Peyer's patch (tissue), 4 donors: Measurements from ENCODE around the gene RABGEF1. TPM values are rescaled to one million over a fixed set of nuclear protein-coding genes. Genes with fewer than 3 reads are reported as not detected.
A peak's percentile ranks its signal among the peaks of the same experiment; 100 is the strongest.
"Not testable (repeated sequence)": the region's sequence is repeated elsewhere in the genome, so short reads cannot be mapped to it uniquely, and the experiment has no call there.

Source experiments
- DNase-seq, 3 donors: peaks; one replicate each; pipeline ENCODE4 v3.0.0-alpha.2; 2017 to 2019
- H3K27ac ChIP-seq, 4 donors: fragments of 200-600 bp; sonication (generic); one replicate each; pipeline ENCODE4 v1.5.1; 2016 to 2019
- H3K27me3 ChIP-seq, 2 donors: fragments of 200-600 bp; sonication (generic); one replicate each; pipeline ENCODE4 v1.5.1; 2019
- H3K36me3 ChIP-seq, 3 donors: fragments of 200-600 bp; sonication (generic); one replicate each; pipeline ENCODE4 v1.5.1; 2016 to 2019
- H3K4me1 ChIP-seq, 4 donors: fragments of 200-600 bp; sonication (generic); one replicate each; pipeline ENCODE4 v1.5.1; 2016 to 2019
- H3K4me3 ChIP-seq, 4 donors: fragments of 200-600 bp; sonication (generic); 1 replicate in 3 of 4; 2 replicates in 1 of 4; pipeline ENCODE4 v1.5.1; 2016 to 2019; ENCODE audit warnings: mild to moderate bottlenecking in 1 of 4
- H3K9me3 ChIP-seq, 4 donors: fragments of 200-600 bp; sonication (generic); one replicate each; pipeline ENCODE4 v1.5.1; 2016 to 2019; ENCODE audit warnings: mild to moderate bottlenecking in 1 of 4
- CTCF ChIP-seq, 6 experiments: fragments of 450-650 bp in 4 of 6; fragments of 200-600 bp in 2 of 6; sonication (generic) in 1 of 6; IDR thresholded peaks; one replicate each; pipeline ENCODE4 v1.5.1; 2017 to 2019; ENCODE audit warnings: antibody characterized with exemption in 6 of 6, mild to moderate bottlenecking in 3 of 6, moderate library complexity in 1 of 6
- POLR2A ChIP-seq, 2 donors: fragments of 450-650 bp; IDR thresholded peaks; one replicate each; pipeline ENCODE4 v1.5.1; 2017; ENCODE audit warnings: antibody characterized with exemption in 2 of 2, mild to moderate bottlenecking in 2 of 2, moderate library complexity in 2 of 2
- total RNA-seq, 4 donors: library from RNA; depleted of rRNA; stranded (reverse); fragments of >200 nt; gene quantifications; one replicate each; pipeline ENCODE4 v1.1.0, GENCODE V29; 2016

The RABGEF1 gene
- total RNA-seq, 4 donors from 2014 or later: 24.2 to 47.9 (median 28.1) TPM

- Histone ChIP-seq H3K27me3 (no peaks in the 10 kb centered on the region), H3K9me3 (no peaks in the 10 kb centered on the region), H3K36me3 (peaks cover 0 to 10% (median 0%) of the 10 kb centered on the region in 3 donors), H3K4me1 (no peaks in the 10 kb centered on the region), H3K27ac (no peak overlapping the region), H3K4me3 (no peak overlapping the region)
- TF ChIP-seq POLR2A (IDR thresholded peaks at IDR 0.05) (no peak), CTCF (IDR thresholded peaks at IDR 0.05) (no peak)
- no peak for DNase-seq
Measured at GRCh38 chr7:66815951-66816350, 75.4 kb downstream of the RABGEF1 start.

GRCh38 chr7:66816658-66817057 lies 76.1 kb downstream of the RABGEF1 start:
- H3K27me3 ChIP-seq, H3K9me3 ChIP-seq, H3K4me1 ChIP-seq, DNase-seq, H3K36me3 ChIP-seq, H3K4me3 ChIP-seq, H3K27ac ChIP-seq: not testable (repeated sequence)

- not testable (repeated sequence) for H3K36me3 ChIP-seq, H3K27me3 ChIP-seq, H3K27ac ChIP-seq, H3K9me3 ChIP-seq, H3K4me1 ChIP-seq, H3K4me3 ChIP-seq, DNase-seq
Measured at GRCh38 chr7:66817208-66817795, 76.8 kb downstream of the RABGEF1 start.

- H3K4me3 ChIP-seq, H3K36me3 ChIP-seq, H3K4me1 ChIP-seq, H3K27ac ChIP-seq, DNase-seq, H3K27me3 ChIP-seq, H3K9me3 ChIP-seq: not testable (repeated sequence)
Measured at GRCh38 chr7:66817956-66818355, 77.4 kb downstream of the RABGEF1 start.

- TF ChIP-seq POLR2A (IDR thresholded peaks at IDR 0.05) (no peak), CTCF (IDR thresholded peaks at IDR 0.05) (no peak)
- H3K4me3 ChIP-seq: no peak overlapping the region
- H3K4me1 ChIP-seq: no peaks in the 10 kb centered on the region
- H3K36me3 ChIP-seq: no peaks in the 10 kb centered on the region
- no peak overlapping the region for H3K27ac ChIP-seq
- no peaks in the 10 kb centered on the region for H3K27me3 ChIP-seq
- DNase-seq: no peak
- H3K9me3 ChIP-seq: no peaks in the 10 kb centered on the region
Measured at GRCh38 chr7:66824041-66824440, 83.5 kb downstream of the RABGEF1 start.

GRCh38 chr7:66825538-66825937 lies 85.0 kb downstream of the RABGEF1 start:
- TF ChIP-seq CTCF (IDR thresholded peaks at IDR 0.05): peak in 2 of 6 experiments; percentile 28 to 43
- not testable (repeated sequence) for H3K36me3 ChIP-seq, H3K4me1 ChIP-seq, H3K4me3 ChIP-seq, H3K27me3 ChIP-seq, H3K9me3 ChIP-seq, H3K27ac ChIP-seq
- DNase-seq: peak in 1 of 3 donors; percentile 53

GRCh38 chr7:66826649-66827048 lies 86.1 kb downstream of the RABGEF1 start:
- no peaks in the 10 kb centered on the region for H3K9me3 ChIP-seq
- no peaks in the 10 kb centered on the region for H3K36me3 ChIP-seq
- DNase-seq: no peak
- no peaks in the 10 kb centered on the region for H3K4me1 ChIP-seq
- no peak for TF ChIP-seq CTCF (IDR thresholded peaks at IDR 0.05)
- TF ChIP-seq POLR2A (IDR thresholded peaks at IDR 0.05): no peak
- no peak overlapping the region for H3K27ac ChIP-seq
- no peak overlapping the region for H3K4me3 ChIP-seq
- H3K27me3 ChIP-seq: no peaks in the 10 kb centered on the region

GRCh38 chr7:66830976-66831375 lies 90.4 kb downstream of the RABGEF1 start:
- DNase-seq, H3K36me3 ChIP-seq, H3K27ac ChIP-seq, H3K4me3 ChIP-seq, H3K9me3 ChIP-seq, H3K4me1 ChIP-seq, H3K27me3 ChIP-seq: not testable (repeated sequence)
